GM18867 (cell line): ENCODE data around the gene ADAMTS2.
"Not testable (repeated sequence)": the region's sequence is repeated elsewhere in the genome, so short reads cannot be mapped to it uniquely, and the experiment has no call there.

ENCODE experiments used
- ATAC-seq: cut with Tn5 transposase; IDR thresholded peaks from one replicate; pipeline ENCODE4 v1.9.1; 2021; ENCODE audit warnings: mild to moderate bottlenecking, moderate library complexity; ENCODE audit not compliant: unreplicated experiment

Gene ADAMTS2

GRCh38 chr5:179118756-179119414 is 226.4 kb downstream of the ADAMTS2 start:
- no peak for ATAC-seq

GRCh38 chr5:179118338-179118737 is 226.9 kb downstream of the ADAMTS2 start:
- no peak for ATAC-seq

- no peak for ATAC-seq
Observed at GRCh38 chr5:179115845-179116524, 229.3 kb downstream of the ADAMTS2 start.

GRCh38 chr5:179115307-179115706 is 230.0 kb downstream of the ADAMTS2 start:
- ATAC-seq, result no peak

GRCh38 chr5:179114756-179115155 is 230.5 kb downstream of the ADAMTS2 start:
- no peak for ATAC-seq

GRCh38 chr5:179113945-179114641 is 231.2 kb downstream of the ADAMTS2 start:
- ATAC-seq, result no peak

- ATAC-seq, result no peak
Observed at GRCh38 chr5:179113143-179113530, 232.1 kb downstream of the ADAMTS2 start.

GRCh38 chr5:179112469-179113142 is 232.7 kb downstream of the ADAMTS2 start:
- no peak for ATAC-seq

- no peak for ATAC-seq
Observed at GRCh38 chr5:179111267-179112207, 233.7 kb downstream of the ADAMTS2 start.

- no peak for ATAC-seq
Observed at GRCh38 chr5:179110528-179110927, 234.7 kb downstream of the ADAMTS2 start.

- ATAC-seq, result not testable (repeated sequence)
Observed at GRCh38 chr5:179101282-179101681, 244.0 kb downstream of the ADAMTS2 start.

- ATAC-seq, result no peak
Observed at GRCh38 chr5:179089502-179089901, 255.8 kb downstream of the ADAMTS2 start.

- ATAC-seq, result no peak
Observed at GRCh38 chr5:179080724-179081123, 264.5 kb downstream of the ADAMTS2 start.

- ATAC-seq, result no peak
Observed at GRCh38 chr5:179079165-179079987, 265.9 kb downstream of the ADAMTS2 start.

GRCh38 chr5:179065703-179066102 is 279.6 kb downstream of the ADAMTS2 start:
- ATAC-seq, result no peak

GRCh38 chr5:179061025-179061424 is 284.2 kb downstream of the ADAMTS2 start:
- ATAC-seq, result no peak
